BLaER1 treated with 17β-estradiol and CSF1 and Interleukin-3, amounts not matched to agents 10 nM and 100 nM (cell line): Measurements from ENCODE around the gene RGS12.
"Not testable (repeated sequence)": the region's sequence is repeated elsewhere in the genome, so short reads cannot be mapped to it uniquely, and the experiment has no call there.

Experiments used
- H3K27ac ChIP-seq, 11 experiments: shearing (Covaris generic); formaldehyde crosslinking; 2 replicates each; pipeline ENCODE4 v1.8.1; 2022
- H3K27me3 ChIP-seq, 11 experiments: shearing (Covaris generic); formaldehyde crosslinking; 2 replicates each; pipeline ENCODE4 v1.8.1; 2022
- H3K36me3 ChIP-seq, 11 experiments: shearing (Covaris generic); formaldehyde crosslinking; 2 replicates each; pipeline ENCODE4 v1.8.1; 2022
- H3K4me1 ChIP-seq, 10 experiments: shearing (Covaris generic); formaldehyde crosslinking; 2 replicates each; pipeline ENCODE4 v1.8.1; 2022
- H3K4me2 ChIP-seq, 11 experiments: shearing (Covaris generic); formaldehyde crosslinking; 2 replicates each; pipeline ENCODE4 v1.8.1; 2022
- H3K4me3 ChIP-seq, 10 experiments: shearing (Covaris generic); formaldehyde crosslinking; 2 replicates each; pipeline ENCODE4 v1.8.1; 2022
- H3K9ac ChIP-seq, 11 experiments: shearing (Covaris generic); formaldehyde crosslinking; 2 replicates each; pipeline ENCODE4 v1.8.1; 2022
- H3K9me3 ChIP-seq, 11 experiments: shearing (Covaris generic); formaldehyde crosslinking; replicated peaks in 1 of 11; 2 replicates each; pipeline ENCODE4 v1.8.1; 2022
- H4K20me1 ChIP-seq, 11 experiments: shearing (Covaris generic); formaldehyde crosslinking; 2 replicates each; pipeline ENCODE4 v1.8.1; 2022
- Cebpa-rat ChIP-seq, 11 experiments: shearing (Covaris generic); IDR thresholded peaks; 2 replicates each; pipeline ENCODE4 v1.8.1; 2022

Gene RGS12

GRCh38 chr4:3299976-3300671, 7.3 kb downstream of the RGS12 start:
- H3K9me3 ChIP-seq = peaks cover 0 to 27% (median 18%) of the 10 kb centered on the region in 11 experiments; a peak in 17 of 22 replicates
- peak overlapping the region in 2 of 10 experiments; percentile 5 to 15; a peak in 1 of 20 replicates for H3K4me3 ChIP-seq
- H3K27ac ChIP-seq = peak overlapping the region in 6 of 11 experiments; percentile 8 to 100 (median 58); a peak in 8 of 22 replicates
- H3K27me3 ChIP-seq = no peaks in the 10 kb centered on the region
- H3K36me3 ChIP-seq = peaks cover 0 to 30% (median 21%) of the 10 kb centered on the region in 11 experiments; a peak in 16 of 22 replicates
- peaks cover 30 to 85% (median 75%) of the 10 kb centered on the region in 11 experiments; a peak in 20 of 22 replicates for H4K20me1 ChIP-seq
- TF ChIP-seq Cebpa-rat (IDR thresholded peaks at IDR 0.05) = no peak
- peak overlapping the region in 9 of 11 experiments; percentile 2 to 92 (median 68); a peak in 11 of 22 replicates for H3K9ac ChIP-seq
- H3K4me1 ChIP-seq = peaks cover 63 to 99% (median 91%) of the 10 kb centered on the region in 10 experiments
- H3K4me2 ChIP-seq = peak overlapping the region; percentile 62 to 100 (median 94)

- H3K4me3 ChIP-seq = peak overlapping the region in 1 of 10 experiments; percentile 50; a peak in 1 of 20 replicates
- H4K20me1 ChIP-seq = peaks cover 30 to 79% (median 70%) of the 10 kb centered on the region in 11 experiments; a peak in 20 of 22 replicates
- peaks cover 0 to 25% (median 18%) of the 10 kb centered on the region in 11 experiments; a peak in 17 of 22 replicates for H3K9me3 ChIP-seq
- H3K4me1 ChIP-seq = peaks cover 70 to 99% (median 92%) of the 10 kb centered on the region in 10 experiments
- H3K27ac ChIP-seq = peak overlapping the region in 8 of 11 experiments; percentile 66 to 100 (median 98); a peak in 13 of 22 replicates
- peak overlapping the region; percentile 62 to 100 (median 94); a peak in 20 of 22 replicates for H3K4me2 ChIP-seq
- peaks cover 0 to 26% (median 18%) of the 10 kb centered on the region in 11 experiments; a peak in 16 of 22 replicates for H3K36me3 ChIP-seq
- H3K9ac ChIP-seq = peak overlapping the region in 7 of 11 experiments; percentile 7 to 92 (median 88); a peak in 12 of 22 replicates
- not testable (repeated sequence) for H3K27me3 ChIP-seq
Observed at GRCh38 chr4:3300882-3301281, 8.1 kb downstream of the RGS12 start.

GRCh38 chr4:3301450-3302172, 8.8 kb downstream of the RGS12 start:
- Histone ChIP-seq H3K4me3 (peak overlapping the region in 8 of 10 experiments; percentile 25 to 59 (median 46); a peak in 11 of 20 replicates), H3K9me3 (peaks cover 0 to 18% (median 16%) of the 10 kb centered on the region in 11 experiments; a peak in 17 of 22 replicates), H4K20me1 (peaks cover 25 to 72% (median 63%) of the 10 kb centered on the region in 11 experiments; a peak in 20 of 22 replicates), H3K9ac (peak overlapping the region in 9 of 11 experiments; percentile 54 to 92 (median 85); a peak in 17 of 22 replicates), H3K4me1 (peaks cover 78 to 99% (median 92%) of the 10 kb centered on the region in 10 experiments), H3K36me3 (peaks cover 0 to 19% (median 11%) of the 10 kb centered on the region in 11 experiments; a peak in 14 of 22 replicates), H3K27ac (peak overlapping the region in 10 of 11 experiments; percentile 31 to 100 (median 98); a peak in 19 of 22 replicates), H3K4me2 (peak overlapping the region; percentile 87 to 100 (median 94)), H3K27me3 (no peaks in the 10 kb centered on the region)
- no peak for TF ChIP-seq Cebpa-rat (IDR thresholded peaks at IDR 0.05)

GRCh38 chr4:3302173-3302785, 9.5 kb downstream of the RGS12 start:
- TF ChIP-seq Cebpa-rat (IDR thresholded peaks at IDR 0.05) = no peak
- Histone ChIP-seq H3K4me2 (peak overlapping the region; percentile 87 to 100 (median 94)), H3K36me3 (peaks cover 0 to 12% (median 5%) of the 10 kb centered on the region in 11 experiments; a peak in 14 of 22 replicates), H3K27me3 (no peaks in the 10 kb centered on the region), H3K27ac (peak overlapping the region in 10 of 11 experiments; percentile 53 to 100 (median 98); a peak in 20 of 22 replicates), H3K4me3 (peak overlapping the region in 9 of 10 experiments; percentile 12 to 59 (median 46); a peak in 15 of 20 replicates), H3K9ac (peak overlapping the region in 10 of 11 experiments; percentile 49 to 92 (median 84); a peak in 18 of 22 replicates), H3K9me3 (peaks cover 0 to 11% (median 9%) of the 10 kb centered on the region in 11 experiments; a peak in 17 of 22 replicates), H3K4me1 (peaks cover 84 to 100% (median 95%) of the 10 kb centered on the region in 10 experiments), H4K20me1 (peaks cover 21 to 69% (median 57%) of the 10 kb centered on the region in 11 experiments; a peak in 20 of 22 replicates)

- peaks cover 0 to 4% (median 2%) of the 10 kb centered on the region in 11 experiments; a peak in 12 of 22 replicates for H3K9me3 ChIP-seq
Observed at GRCh38 chr4:3302786-3303564, 10.2 kb downstream of the RGS12 start.

GRCh38 chr4:3303565-3303824, 10.7 kb downstream of the RGS12 start:
- H3K4me1 ChIP-seq = peaks cover 92 to 100% (median 100%) of the 10 kb centered on the region in 10 experiments
- H4K20me1 ChIP-seq = peaks cover 14 to 69% (median 48%) of the 10 kb centered on the region in 11 experiments; a peak in 20 of 22 replicates
- no peak for TF ChIP-seq Cebpa-rat (IDR thresholded peaks at IDR 0.05)
- H3K9me3 ChIP-seq = no peaks in the 10 kb centered on the region
- peak overlapping the region; percentile 87 to 100 (median 94) for H3K4me2 ChIP-seq
- H3K27ac ChIP-seq = peak overlapping the region in 10 of 11 experiments; percentile 53 to 100 (median 98); a peak in 20 of 22 replicates
- no peaks in the 10 kb centered on the region; a peak in 1 of 22 replicates for H3K36me3 ChIP-seq
- peak overlapping the region in 5 of 10 experiments; percentile 46 to 59 (median 50); a peak in 6 of 20 replicates for H3K4me3 ChIP-seq
- H3K27me3 ChIP-seq = no peaks in the 10 kb centered on the region
- H3K9ac ChIP-seq = peak overlapping the region in 9 of 11 experiments; percentile 49 to 92 (median 85); a peak in 15 of 22 replicates

More at GRCh38 chr4:3302786-3303564, 10.2 kb downstream of the RGS12 start:
- H3K4me1 ChIP-seq = peaks cover 91 to 100% (median 100%) of the 10 kb centered on the region in 10 experiments
- peak overlapping the region; percentile 87 to 100 (median 94) for H3K4me2 ChIP-seq
- peaks cover 19 to 69% (median 52%) of the 10 kb centered on the region in 11 experiments; a peak in 20 of 22 replicates for H4K20me1 ChIP-seq
- TF ChIP-seq Cebpa-rat (IDR thresholded peaks at IDR 0.05) = no peak
- peak overlapping the region in 10 of 11 experiments; percentile 49 to 92 (median 84); a peak in 18 of 22 replicates for H3K9ac ChIP-seq
- no peaks in the 10 kb centered on the region for H3K27me3 ChIP-seq
- peak overlapping the region in 10 of 11 experiments; percentile 53 to 100 (median 98); a peak in 21 of 22 replicates for H3K27ac ChIP-seq
- peaks cover 0 to 5% (median 0%) of the 10 kb centered on the region in 11 experiments; a peak in 6 of 22 replicates for H3K36me3 ChIP-seq
- peak overlapping the region in 9 of 10 experiments; percentile 12 to 59 (median 46); a peak in 15 of 20 replicates for H3K4me3 ChIP-seq
